ENCODE measurements around the gene AGL. TPM values are rescaled to one million over a fixed set of nuclear protein-coding genes. Genes with fewer than 3 reads are reported as not detected.

Gene AGL
- 10 to 100 TPM in 1 of 2 donors, 1 to 10 TPM in 1; 6.3 to 10.4 TPM for total RNA-seq

DNA sequence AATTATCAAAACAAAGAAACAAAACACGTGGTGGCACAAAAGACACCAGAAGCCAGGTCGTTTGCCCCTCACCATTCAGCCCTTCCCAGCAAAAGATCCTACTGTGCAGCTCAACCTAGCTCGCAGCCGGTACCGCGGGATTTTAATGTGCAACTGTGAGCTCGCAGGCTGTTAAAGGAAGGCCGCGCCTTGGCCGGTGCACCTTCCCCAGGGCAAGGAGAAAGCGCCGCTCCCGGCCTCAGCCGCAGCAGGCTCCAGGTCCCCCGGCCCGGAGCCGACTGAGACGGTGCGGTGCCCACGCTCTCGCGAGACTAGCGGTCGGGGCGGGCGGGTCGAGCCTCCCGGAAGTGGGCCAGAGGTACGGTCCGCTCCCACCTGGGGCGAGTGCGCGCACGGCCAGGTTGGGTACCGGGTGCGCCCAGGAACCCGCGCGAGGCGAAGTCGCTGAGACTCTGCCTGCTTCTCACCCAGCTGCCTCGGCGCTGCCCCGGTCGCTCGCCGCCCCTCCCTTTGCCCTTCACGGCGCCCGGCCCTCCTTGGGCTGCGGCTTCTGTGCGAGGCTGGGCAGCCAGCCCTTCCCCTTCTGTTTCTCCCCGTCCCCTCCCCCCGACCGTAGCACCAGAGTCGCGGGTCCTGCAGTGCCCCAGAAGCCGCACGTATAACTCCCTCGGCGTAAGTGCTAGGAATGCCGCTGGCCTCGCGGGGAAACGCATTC is at the start of gene AGL:
AGL (plus strand) TSS at position 618 of the 715 bp plus-strand sequence. CDS start 682 bp downstream, outside the sequence.
- Histone ChIP-seq H3K9me3 (no peaks in the 10 kb centered on the region), H3K4me3 (peak within 1 kb of the TSS; percentile 83 to 90), H3K36me3 (replicated peaks in 1 of 2; ENCODE audit: insufficient read depth in 1 of 2, low read depth in 2 of 2) (no peaks in the 10 kb centered on the region), H3K4me1 (peaks cover 7% of the 10 kb centered on the region), H3K27ac (peak within 1 kb of the TSS; percentile 61 to 89 (median 80)), H3K27me3 (no peaks in the 10 kb centered on the region)
- TF ChIP-seq, protein P1, sequence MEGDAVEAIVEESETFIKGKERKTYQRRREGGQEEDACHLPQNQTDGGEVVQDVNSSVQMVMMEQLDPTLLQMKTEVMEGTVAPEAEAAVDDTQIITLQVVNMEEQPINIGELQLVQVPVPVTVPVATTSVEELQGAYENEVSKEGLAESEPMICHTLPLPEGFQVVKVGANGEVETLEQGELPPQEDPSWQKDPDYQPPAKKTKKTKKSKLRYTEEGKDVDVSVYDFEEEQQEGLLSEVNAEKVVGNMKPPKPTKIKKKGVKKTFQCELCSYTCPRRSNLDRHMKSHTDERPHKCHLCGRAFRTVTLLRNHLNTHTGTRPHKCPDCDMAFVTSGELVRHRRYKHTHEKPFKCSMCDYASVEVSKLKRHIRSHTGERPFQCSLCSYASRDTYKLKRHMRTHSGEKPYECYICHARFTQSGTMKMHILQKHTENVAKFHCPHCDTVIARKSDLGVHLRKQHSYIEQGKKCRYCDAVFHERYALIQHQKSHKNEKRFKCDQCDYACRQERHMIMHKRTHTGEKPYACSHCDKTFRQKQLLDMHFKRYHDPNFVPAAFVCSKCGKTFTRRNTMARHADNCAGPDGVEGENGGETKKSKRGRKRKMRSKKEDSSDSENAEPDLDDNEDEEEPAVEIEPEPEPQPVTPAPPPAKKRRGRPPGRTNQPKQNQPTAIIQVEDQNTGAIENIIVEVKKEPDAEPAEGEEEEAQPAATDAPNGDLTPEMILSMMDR (IDR thresholded peaks at IDR 0.05): no peak
- peak; percentile 72 to 86 (median 86) for TF ChIP-seq POLR2A (IDR thresholded peaks at IDR 0.05)
- ATAC-seq (peak; percentile 99), DNase-seq (peak; percentile 90 to 92 (median 90))
- WGBS, 2 donors: 0% methylated on average over 22 to 65 of the region's 65 CpGs
- intact Hi-C loops (cut with DNase I): no loop called here

DNA sequence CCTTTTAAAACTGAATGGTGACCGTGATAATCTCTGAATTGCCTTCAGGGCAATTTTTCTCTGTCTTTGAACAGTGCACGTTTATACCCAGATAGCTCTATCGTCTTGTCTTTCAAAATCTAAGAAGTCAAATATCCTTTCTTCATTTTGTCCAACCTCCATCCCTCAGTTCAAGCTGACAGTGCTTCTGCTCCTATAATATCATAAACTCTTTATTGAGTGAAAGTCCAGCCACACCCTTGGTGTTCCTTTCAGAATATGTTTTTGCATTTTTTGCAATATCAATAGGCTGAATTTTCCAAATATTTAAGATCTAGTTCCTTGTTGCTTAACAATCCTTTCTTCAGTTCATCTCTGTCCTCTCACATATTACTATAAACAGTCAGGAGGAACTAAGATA is 48.6 kb upstream of the AGL start:
- no peak overlapping the region for H3K4me3 ChIP-seq
- intact Hi-C loops (cut with DNase I): no loop called here
- no peaks in the 10 kb centered on the region for H3K9me3 ChIP-seq
- TF ChIP-seq, protein P1 (IDR thresholded peaks at IDR 0.05): no peak
- no peak for TF ChIP-seq POLR2A (IDR thresholded peaks at IDR 0.05)
- H3K27me3 ChIP-seq: no peaks in the 10 kb centered on the region
- WGBS, 2 donors: 59 to 66% methylated on average over 3 of the region's 3 CpGs
- no peak overlapping the region for H3K27ac ChIP-seq
- no peak for DNase-seq
- no peak for ATAC-seq
- no peaks in the 10 kb centered on the region for H3K36me3 ChIP-seq (replicated peaks in 1 of 2; ENCODE audit: insufficient read depth in 1 of 2, low read depth in 2 of 2)
- no peaks in the 10 kb centered on the region for H3K4me1 ChIP-seq

DNA sequence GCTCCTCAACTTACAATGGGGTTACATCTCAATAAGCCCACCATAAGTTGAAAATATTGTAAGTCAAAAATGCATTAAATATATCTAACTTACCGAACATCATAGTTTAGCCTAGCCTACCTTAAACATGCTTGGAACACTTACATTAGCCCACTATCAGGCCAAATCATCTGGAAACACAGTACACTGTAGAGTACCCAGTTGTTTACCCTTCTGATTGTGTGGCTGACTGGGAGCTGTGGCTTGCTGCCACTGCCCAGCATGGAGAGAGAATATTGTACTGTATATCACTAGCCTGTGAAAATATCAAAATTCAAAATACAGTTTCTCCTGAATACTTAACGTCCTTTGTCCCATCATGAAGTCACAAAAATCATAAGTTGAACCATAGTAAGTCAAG is 43.3 kb upstream of the AGL start:
- ATAC-seq: no peak
- TF ChIP-seq POLR2A (IDR thresholded peaks at IDR 0.05): no peak
- TF ChIP-seq, protein P1 (IDR thresholded peaks at IDR 0.05): no peak
- H3K9me3 ChIP-seq: no peaks in the 10 kb centered on the region
- intact Hi-C loops (cut with DNase I): loop anchor here (5.0 kb wide), 1 partner anchor 1060 kb away; no protein-coding TSS in a partner anchor
- peaks cover 6% of the 10 kb centered on the region for H3K4me1 ChIP-seq
- H3K27me3 ChIP-seq: no peaks in the 10 kb centered on the region
- no peak for DNase-seq
- H3K27ac ChIP-seq: no peak overlapping the region
- WGBS, 2 donors: 54 to 58% methylated on average over 2 of the region's 2 CpGs
- H3K36me3 ChIP-seq (replicated peaks in 1 of 2; ENCODE audit: insufficient read depth in 1 of 2, low read depth in 2 of 2): no peaks in the 10 kb centered on the region
- no peak overlapping the region for H3K4me3 ChIP-seq

DNA sequence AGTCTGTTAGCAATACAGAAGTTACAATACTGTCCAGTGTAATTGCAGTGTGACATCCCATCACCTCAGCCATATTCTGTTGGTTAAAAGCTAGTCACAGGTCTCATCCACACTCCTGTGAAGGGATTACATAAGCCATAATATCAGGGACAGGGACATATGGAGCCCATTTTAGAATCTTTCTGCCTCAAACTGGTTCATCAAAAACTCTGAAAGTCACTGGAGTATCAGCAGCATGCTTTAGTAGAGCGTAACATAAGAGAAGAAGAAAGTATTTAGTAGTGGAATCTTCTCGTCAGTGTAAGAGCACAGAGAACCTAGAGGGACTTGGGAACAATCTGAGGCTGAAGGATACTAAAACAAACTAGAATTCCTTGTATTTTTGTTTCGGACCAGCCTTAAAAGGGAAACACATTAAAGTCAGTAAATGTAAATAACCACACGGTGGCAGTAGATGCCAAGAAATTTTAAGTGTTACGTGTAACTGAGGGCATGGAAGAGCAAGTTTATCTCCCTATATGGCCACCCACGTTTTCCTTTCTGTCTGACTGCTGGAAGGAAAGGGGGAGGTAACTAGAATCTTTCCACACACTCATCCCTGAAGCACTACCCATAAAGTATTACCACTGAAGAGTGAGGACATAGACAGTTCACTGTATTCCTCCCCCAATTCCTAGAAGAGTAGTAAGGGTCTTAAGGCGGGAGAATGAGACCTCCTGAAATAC is 41.6 kb upstream of the AGL start:
- intact Hi-C loops (cut with DNase I): loop anchor here (5.0 kb wide), 1 partner anchor 1059 kb away; no protein-coding TSS in a partner anchor
- 11 to 12% methylated on average over 7 of the region's 7 CpGs for WGBS, 2 donors
- Histone ChIP-seq H3K4me3 (no peak overlapping the region), H3K27ac (no peak overlapping the region), H3K27me3 (no peaks in the 10 kb centered on the region), H3K36me3 (replicated peaks in 1 of 2; ENCODE audit: insufficient read depth in 1 of 2, low read depth in 2 of 2) (no peaks in the 10 kb centered on the region), H3K4me1 (peaks cover 6% of the 10 kb centered on the region), H3K9me3 (no peaks in the 10 kb centered on the region)
- peak; percentile 85 for ATAC-seq
- peak in 2 of 4 donors; percentile 28 to 52 for DNase-seq
- TF ChIP-seq POLR2A (IDR thresholded peaks at IDR 0.05): no peak
- TF ChIP-seq, protein P1 (IDR thresholded peaks at IDR 0.05): peak; percentile 46 to 82 (median 74)
